NB4 (cell line): ENCODE measurements around the gene AP1B1.
A peak's percentile ranks its signal among the peaks of the same experiment; 100 is the strongest.
"Not testable (repeated sequence)": the region's sequence is repeated elsewhere in the genome, so short reads cannot be mapped to it uniquely, and the experiment has no call there.

Experiments
- DNase-seq: peaks from one replicate; pipeline ENCODE4 v3.0.0; 2010; ENCODE audit warnings: low read depth
- H3K4me3 ChIP-seq: one replicate; pipeline ENCODE4 v1.5.1; 2011; ENCODE audit warnings: mild to moderate bottlenecking, low read depth, low read length, moderate library complexity
- CTCF ChIP-seq: IDR thresholded peaks from one replicate; pipeline ENCODE4 v1.5.1; 2012; ENCODE audit warnings: low read depth, low read length
- MAX ChIP-seq: IDR thresholded peaks from 2 replicates; pipeline ENCODE4 v1.6.1; 2011; ENCODE audit warnings: low read depth, low read length
- MYC ChIP-seq: IDR thresholded peaks from 2 replicates; pipeline ENCODE4 v1.6.1; 2011; ENCODE audit warnings: low read depth, low read length
- POLR2A ChIP-seq: IDR thresholded peaks from 2 replicates; pipeline ENCODE4 v1.6.1; 2011; ENCODE audit warnings: mild to moderate bottlenecking; ENCODE audit not compliant: insufficient read length; ENCODE audit errors: extremely low read depth

Gene AP1B1

DNA sequence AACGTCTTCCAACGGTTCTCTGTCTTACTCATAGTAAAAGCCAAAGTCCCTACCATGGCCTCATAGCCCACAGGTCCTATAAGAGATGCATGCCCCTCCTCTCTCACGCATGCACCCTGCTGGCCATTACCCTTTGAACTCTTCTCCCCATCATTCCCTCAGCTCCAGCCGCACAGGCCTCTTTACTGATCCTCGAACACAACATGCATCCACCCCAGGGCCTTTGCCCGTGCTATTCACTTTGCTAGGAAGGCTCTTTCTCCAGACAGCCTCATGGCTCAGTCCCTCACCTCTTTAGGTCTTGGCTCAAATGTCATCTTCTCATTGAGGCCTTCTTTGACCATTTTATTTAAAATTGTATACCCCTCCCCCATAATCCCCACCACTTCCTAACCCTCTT lies 7.5 kb downstream of the AP1B1 start:
- H3K4me3 ChIP-seq, result no peak overlapping the region
- TF ChIP-seq CTCF (no peak), MAX (no peak), MYC (no peak), POLR2A (no peak)
- DNase-seq, result no peak

DNA sequence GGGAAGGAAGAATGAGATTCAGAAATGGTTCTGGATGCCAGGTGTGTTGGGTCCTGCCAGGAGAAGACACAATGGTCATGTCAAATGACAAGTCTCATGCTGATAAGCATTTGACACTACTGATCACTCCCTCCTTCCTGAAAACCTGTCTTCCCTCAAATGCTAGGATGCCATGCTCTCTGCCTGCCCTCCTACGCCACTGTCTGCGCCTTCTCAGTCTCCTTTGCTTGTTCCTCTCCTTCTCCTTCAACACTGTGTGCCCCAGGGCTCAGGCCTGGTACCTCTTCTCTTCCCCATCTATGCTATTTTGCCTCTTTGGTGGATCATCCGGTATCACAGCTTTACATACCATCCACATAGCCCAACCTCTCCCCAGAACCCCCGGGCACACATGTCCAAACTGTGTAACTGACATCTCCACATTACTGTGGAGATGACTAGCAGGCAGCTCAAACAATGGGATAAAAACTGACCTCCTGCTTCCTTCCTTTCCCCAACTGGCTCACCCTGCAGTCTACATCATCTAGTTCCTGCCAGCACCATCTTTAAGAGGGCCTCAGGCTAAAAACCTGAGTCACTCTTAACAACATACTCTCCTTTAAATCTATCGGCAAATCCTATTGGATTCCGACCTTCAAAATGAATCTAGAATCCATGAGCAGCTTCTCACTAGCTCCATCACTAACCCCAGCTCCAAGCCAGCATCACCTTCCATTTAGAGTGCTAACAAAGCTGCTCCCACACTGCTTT lies 8.2 kb downstream of the AP1B1 start:
- DNase-seq, result no peak
- TF ChIP-seq MAX, result no peak
- TF ChIP-seq POLR2A, result no peak
- TF ChIP-seq MYC, result no peak
- no peak for TF ChIP-seq CTCF
- no peak overlapping the region for H3K4me3 ChIP-seq

- TF ChIP-seq CTCF, result no peak
- TF ChIP-seq MYC, result no peak
- TF ChIP-seq MAX, result no peak
- TF ChIP-seq POLR2A, result no peak
- H3K4me3 ChIP-seq, result no peak overlapping the region
- no peak for DNase-seq
Observed at GRCh38 chr22:29379258-29379657, 9.1 kb downstream of the AP1B1 start.

- TF ChIP-seq MYC (no peak), MAX (no peak), POLR2A (no peak), CTCF (no peak)
- no peak overlapping the region for H3K4me3 ChIP-seq
- DNase-seq, result no peak
Observed at GRCh38 chr22:29377979-29378378, 10.4 kb downstream of the AP1B1 start.

- not testable (repeated sequence) for DNase-seq
Observed at GRCh38 chr22:29376705-29377104, 11.7 kb downstream of the AP1B1 start.

DNA sequence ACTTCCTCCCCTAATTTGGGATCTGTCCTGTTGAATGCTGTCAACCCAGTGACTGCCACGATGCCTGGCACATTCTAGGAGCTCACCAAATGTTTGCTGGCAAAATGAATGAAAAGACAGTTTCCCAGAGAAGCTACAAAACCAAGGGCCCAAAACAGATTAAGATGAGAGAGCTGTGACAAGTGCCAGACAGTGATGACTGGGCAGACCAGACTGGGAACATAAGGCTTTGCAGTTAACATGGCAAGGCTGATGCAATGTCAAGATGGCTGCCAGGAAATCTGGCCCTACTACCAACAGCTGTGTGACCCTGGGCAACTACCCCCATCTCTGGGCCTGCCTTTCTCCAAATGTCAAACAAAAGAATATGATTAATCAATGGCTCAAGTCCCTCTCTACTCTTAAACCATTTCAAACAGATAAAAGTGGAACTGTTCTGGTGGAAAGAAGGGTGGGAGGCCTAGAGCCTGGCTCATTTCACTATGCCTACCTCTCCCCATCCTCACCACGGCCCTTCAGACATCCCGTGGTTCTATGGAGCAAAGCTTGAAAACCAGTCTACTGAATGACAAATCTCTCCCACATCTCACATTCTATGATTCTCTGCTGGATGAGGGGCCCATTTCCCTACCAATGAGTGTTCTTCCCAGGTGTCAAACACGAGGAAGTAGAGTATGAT lies 12.8 kb downstream of the AP1B1 start:
- TF ChIP-seq CTCF (no peak), MAX (no peak)
- DNase-seq, result peak; percentile 21
- H3K4me3 ChIP-seq, result no peak overlapping the region

More at GRCh38 chr22:29376705-29377104, 11.7 kb downstream of the AP1B1 start:
- not testable (repeated sequence) for H3K4me3 ChIP-seq

DNA sequence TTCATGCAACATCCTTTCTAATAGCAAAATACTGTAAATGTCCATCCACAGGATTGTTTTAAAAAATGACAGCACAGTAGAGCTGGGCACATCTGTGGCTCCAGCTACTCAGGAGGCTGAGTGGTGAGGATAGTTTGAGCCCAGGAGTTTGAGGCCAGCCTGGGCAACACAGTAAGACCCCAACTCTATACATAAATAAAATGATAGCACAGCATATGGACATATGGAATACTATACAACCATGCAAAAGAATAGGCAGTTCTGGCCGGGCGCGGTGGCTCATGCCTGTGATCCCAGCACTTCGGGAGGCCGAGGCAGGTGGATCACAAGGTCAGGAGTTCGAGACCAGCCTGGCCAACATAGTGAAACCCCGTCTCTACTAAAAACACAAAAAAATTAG lies 13.6 kb downstream of the AP1B1 start:
- not testable (repeated sequence) for DNase-seq, H3K4me3 ChIP-seq
